G401 (cell line): ENCODE data around the gene ALG12. TPM values are rescaled to one million over a fixed set of nuclear protein-coding genes. Genes with fewer than 3 reads are reported as not detected.

ENCODE experiments used
- DNase-seq: peaks from one replicate; pipeline ENCODE4 v3.0.0-alpha.2; 2015; ENCODE audit warnings: low spot score
- in situ Hi-C: cut with HindIII; loops from 2 replicates; pipeline ENCODE4 v1.10.0; 2016; ENCODE audit warnings: low sequenced_read_pairs, mixed read lengths
- total RNA-seq: library from RNA; depleted of rRNA; stranded (reverse); fragments of >200 nt; shearing (Covaris generic); gene quantifications from 2 replicates; pipeline ENCODE4 v1.2.3, GENCODE V29; 2014

The ALG12 gene
- total RNA-seq, 1 experiment from 2014 or later = 24.1 TPM

- DNase-seq = no peak
- in situ Hi-C loops = loop anchor here (25.0 kb wide), 1 partner anchor 134 kb away; no protein-coding TSS in a partner anchor
These were observed 3.5 kb upstream of the ALG12 start for GRCh38 chr22:49921508-49922278.

- in situ Hi-C loops = loop anchor here (25.0 kb wide), 1 partner anchor 134 kb away; no protein-coding TSS in a partner anchor
- no peak for DNase-seq
These were observed 2.6 kb upstream of the ALG12 start for GRCh38 chr22:49920859-49921258.

- in situ Hi-C loops = loop anchor here (25.0 kb wide), 1 partner anchor 132 kb away; no protein-coding TSS in a partner anchor
- DNase-seq = no peak
These were observed 958 bp upstream of the ALG12 start for GRCh38 chr22:49918911-49919881.

- in situ Hi-C loops = loop anchor here (25.0 kb wide), 1 partner anchor 130 kb away; no protein-coding TSS in a partner anchor
- no peak for DNase-seq
These were observed 1.4 kb downstream of the ALG12 start for GRCh38 chr22:49916831-49917230.

- in situ Hi-C loops = loop anchor here (25.0 kb wide), 1 partner anchor 128 kb away; no protein-coding TSS in a partner anchor
- DNase-seq = no peak
These were observed 2.6 kb downstream of the ALG12 start for GRCh38 chr22:49915610-49916009.

GRCh38 chr22:49914256-49914655, 4.0 kb downstream of the ALG12 start:
- no peak for DNase-seq
- in situ Hi-C loops = loop anchor here (25.0 kb wide), 1 partner anchor 127 kb away; no protein-coding TSS in a partner anchor

GRCh38 chr22:49913446-49913845, 4.8 kb downstream of the ALG12 start:
- in situ Hi-C loops = loop anchor here (25.0 kb wide), 1 partner anchor 126 kb away; no protein-coding TSS in a partner anchor
- no peak for DNase-seq

- in situ Hi-C loops = loop anchor here (25.0 kb wide), 1 partner anchor 126 kb away; no protein-coding TSS in a partner anchor
- no peak for DNase-seq
These were observed 5.2 kb downstream of the ALG12 start for GRCh38 chr22:49913026-49913425.

GRCh38 chr22:49911881-49912625, 6.2 kb downstream of the ALG12 start:
- in situ Hi-C loops = loop anchor here (25.0 kb wide), 1 partner anchor 125 kb away; no protein-coding TSS in a partner anchor
- DNase-seq = no peak

- in situ Hi-C loops = loop anchor here (25.0 kb wide), 1 partner anchor 123 kb away; no protein-coding TSS in a partner anchor
- no peak for DNase-seq
These were observed 7.7 kb downstream of the ALG12 start for GRCh38 chr22:49910229-49911155.

- DNase-seq = no peak
- in situ Hi-C loops = loop anchor here (25.0 kb wide), 1 partner anchor 122 kb away; no protein-coding TSS in a partner anchor
These were observed 8.6 kb downstream of the ALG12 start for GRCh38 chr22:49909476-49910205.

GRCh38 chr22:49907807-49908206, 10.4 kb downstream of the ALG12 start:
- DNase-seq = no peak
- in situ Hi-C loops = loop anchor here (25.0 kb wide), 1 partner anchor 121 kb away; no protein-coding TSS in a partner anchor

GRCh38 chr22:49906799-49907290, 11.4 kb downstream of the ALG12 start:
- no peak for DNase-seq
- in situ Hi-C loops = loop anchor here (25.0 kb wide), 1 partner anchor 120 kb away; no protein-coding TSS in a partner anchor

- in situ Hi-C loops = loop anchor here (25.0 kb wide), 1 partner anchor 119 kb away; no protein-coding TSS in a partner anchor
- DNase-seq = no peak
These were observed 12.0 kb downstream of the ALG12 start for GRCh38 chr22:49906071-49906798.

- DNase-seq = no peak
- in situ Hi-C loops = loop anchor here (25.0 kb wide), 1 partner anchor 118 kb away; no protein-coding TSS in a partner anchor
These were observed 12.8 kb downstream of the ALG12 start for GRCh38 chr22:49905465-49905864.

- in situ Hi-C loops = loop anchor here (25.0 kb wide), 1 partner anchor 117 kb away; no protein-coding TSS in a partner anchor
- DNase-seq = no peak
These were observed 14.2 kb downstream of the ALG12 start for GRCh38 chr22:49904040-49904369.
